ENCODE results near the gene CNTN4.

- TF ChIP-seq CTCF (optimal IDR thresholded peaks at IDR 0.05 in 1 of 3, IDR thresholded peaks at IDR 0.05 in 1 of 3, conservative IDR thresholded peaks at IDR 0.05 in 1 of 3; ENCODE audit: extremely low read depth in 1 of 3, insufficient read depth in 2 of 3, low read length in 3 of 3) (no peak), EZH2 (IDR thresholded peaks at IDR 0.05; ENCODE audit: low read length) (no peak)
Measured at GRCh38 chr3:3105815-3106214, 1007.1 kb downstream of the CNTN4 start.

All from keratinocyte (primary cell).